SK-N-SH treated with all-trans-retinoic acid at 6 μM for 48 hours (cell line): ENCODE results near the gene GPC3.

Experiments used
- CSDC2 ChIP-seq: fragments of 250-450 bp; sonication (Bioruptor Pico); IDR thresholded peaks from 2 replicates; pipeline ENCODE4 v1.5.0; 2020; ENCODE audit warnings: mild to moderate bottlenecking, moderate library complexity
- ISL1 ChIP-seq: fragments of 250-450 bp; sonication (Bioruptor Pico); IDR thresholded peaks from 2 replicates; pipeline ENCODE4 v2.1.2; 2022; ENCODE audit warnings: mild to moderate bottlenecking, moderate library complexity
- OSR1 ChIP-seq: fragments of 250-450 bp; sonication (Bioruptor Pico); IDR thresholded peaks from 2 replicates; pipeline ENCODE4 v1.8.0; 2022; ENCODE audit warnings: moderate library complexity, mild to moderate bottlenecking, inconsistent platforms
- PPARA ChIP-seq: fragments of 250-450 bp; sonication (Bioruptor Pico); IDR thresholded peaks from 2 replicates; pipeline ENCODE4 v1.5.0; 2020; ENCODE audit warnings: mild to moderate bottlenecking, borderline replicate concordance
- RARB ChIP-seq: fragments of 250-450 bp; sonication (Bioruptor Pico); IDR thresholded peaks from 2 replicates; pipeline ENCODE4 v1.8.0; 2021; ENCODE audit warnings: mild to moderate bottlenecking, moderate library complexity
- SNAI2 ChIP-seq: fragments of 250-450 bp; sonication (Bioruptor Pico); IDR thresholded peaks from 2 replicates; pipeline ENCODE4 v1.5.0; 2020; ENCODE audit warnings: mild to moderate bottlenecking, moderate library complexity
- ZFP3 ChIP-seq: fragments of 250-450 bp; sonication (Bioruptor Pico); IDR thresholded peaks from 2 replicates; pipeline ENCODE4 v1.5.0; 2020; ENCODE audit warnings: mild to moderate bottlenecking, moderate library complexity
- ZFP30 ChIP-seq: fragments of 450-650 bp; formaldehyde crosslinking; IDR thresholded peaks from 2 replicates; pipeline ENCODE4 v1.5.0; 2022; ENCODE audit warnings: mild to moderate bottlenecking, moderate library complexity
- TF ChIP-seq, protein P1 (sequence below): fragments of 250-450 bp; sonication (Bioruptor Pico); IDR thresholded peaks from 2 replicates; pipeline ENCODE4 v1.5.0; 2020; ENCODE audit warnings: mild to moderate bottlenecking, moderate library complexity
- TF ChIP-seq, protein P2 (sequence below): fragments of 250-450 bp; sonication (Bioruptor Pico); IDR thresholded peaks from 2 replicates; pipeline ENCODE4 v1.5.1; 2020; ENCODE audit warnings: low read depth, mild to moderate bottlenecking, moderate library complexity

DNA sequence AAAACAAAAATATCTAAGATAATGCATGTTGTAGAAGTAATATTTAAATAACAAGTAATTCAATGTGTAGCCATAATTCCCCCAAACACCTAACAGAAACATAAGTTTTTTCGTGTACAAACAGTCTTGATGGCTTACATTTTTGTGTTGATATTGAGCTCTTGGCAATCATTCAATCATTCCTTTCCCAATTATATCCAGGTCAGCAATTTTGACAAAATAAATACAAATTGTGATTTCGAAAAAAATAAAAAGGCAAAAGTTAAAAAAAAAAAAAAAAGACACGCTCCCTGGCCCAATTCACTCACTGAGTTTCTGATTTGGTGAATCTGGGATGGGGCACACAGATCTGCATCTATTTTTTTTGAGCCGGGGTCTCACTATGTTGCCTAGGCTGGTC is 382.5 kb downstream of the GPC3 start:
- TF ChIP-seq, protein P1, sequence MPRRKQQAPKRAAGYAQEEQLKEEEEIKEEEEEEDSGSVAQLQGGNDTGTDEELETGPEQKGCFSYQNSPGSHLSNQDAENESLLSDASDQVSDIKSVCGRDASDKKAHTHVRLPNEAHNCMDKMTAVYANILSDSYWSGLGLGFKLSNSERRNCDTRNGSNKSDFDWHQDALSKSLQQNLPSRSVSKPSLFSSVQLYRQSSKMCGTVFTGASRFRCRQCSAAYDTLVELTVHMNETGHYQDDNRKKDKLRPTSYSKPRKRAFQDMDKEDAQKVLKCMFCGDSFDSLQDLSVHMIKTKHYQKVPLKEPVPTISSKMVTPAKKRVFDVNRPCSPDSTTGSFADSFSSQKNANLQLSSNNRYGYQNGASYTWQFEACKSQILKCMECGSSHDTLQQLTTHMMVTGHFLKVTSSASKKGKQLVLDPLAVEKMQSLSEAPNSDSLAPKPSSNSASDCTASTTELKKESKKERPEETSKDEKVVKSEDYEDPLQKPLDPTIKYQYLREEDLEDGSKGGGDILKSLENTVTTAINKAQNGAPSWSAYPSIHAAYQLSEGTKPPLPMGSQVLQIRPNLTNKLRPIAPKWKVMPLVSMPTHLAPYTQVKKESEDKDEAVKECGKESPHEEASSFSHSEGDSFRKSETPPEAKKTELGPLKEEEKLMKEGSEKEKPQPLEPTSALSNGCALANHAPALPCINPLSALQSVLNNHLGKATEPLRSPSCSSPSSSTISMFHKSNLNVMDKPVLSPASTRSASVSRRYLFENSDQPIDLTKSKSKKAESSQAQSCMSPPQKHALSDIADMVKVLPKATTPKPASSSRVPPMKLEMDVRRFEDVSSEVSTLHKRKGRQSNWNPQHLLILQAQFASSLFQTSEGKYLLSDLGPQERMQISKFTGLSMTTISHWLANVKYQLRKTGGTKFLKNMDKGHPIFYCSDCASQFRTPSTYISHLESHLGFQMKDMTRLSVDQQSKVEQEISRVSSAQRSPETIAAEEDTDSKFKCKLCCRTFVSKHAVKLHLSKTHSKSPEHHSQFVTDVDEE (CRISPR knock-in tag), result no peak
- TF ChIP-seq RARB (CRISPR knock-in tag) (no peak), OSR1 (CRISPR knock-in tag) (no peak), PPARA (no peak), CSDC2 (CRISPR knock-in tag) (no peak), SNAI2 (CRISPR knock-in tag) (no peak), ISL1 (CRISPR knock-in tag) (no peak), ZFP30 (CRISPR knock-in tag) (no peak), ZFP3 (CRISPR knock-in tag) (no peak)
- TF ChIP-seq, protein P2, sequence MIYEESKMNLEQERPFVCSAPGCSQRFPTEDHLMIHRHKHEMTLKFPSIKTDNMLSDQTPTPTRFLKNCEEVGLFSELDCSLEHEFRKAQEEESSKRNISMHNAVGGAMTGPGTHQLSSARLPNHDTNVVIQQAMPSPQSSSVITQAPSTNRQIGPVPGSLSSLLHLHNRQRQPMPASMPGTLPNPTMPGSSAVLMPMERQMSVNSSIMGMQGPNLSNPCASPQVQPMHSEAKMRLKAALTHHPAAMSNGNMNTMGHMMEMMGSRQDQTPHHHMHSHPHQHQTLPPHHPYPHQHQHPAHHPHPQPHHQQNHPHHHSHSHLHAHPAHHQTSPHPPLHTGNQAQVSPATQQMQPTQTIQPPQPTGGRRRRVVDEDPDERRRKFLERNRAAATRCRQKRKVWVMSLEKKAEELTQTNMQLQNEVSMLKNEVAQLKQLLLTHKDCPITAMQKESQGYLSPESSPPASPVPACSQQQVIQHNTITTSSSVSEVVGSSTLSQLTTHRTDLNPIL (CRISPR knock-in tag), result no peak
